Heart left ventricle (tissue), 16 donors: Measurements from ENCODE around the gene CTSG. TPM values are rescaled to one million over a fixed set of nuclear protein-coding genes. Genes with fewer than 3 reads are reported as not detected.
"Not testable (repeated sequence)": the region's sequence is repeated elsewhere in the genome, so short reads cannot be mapped to it uniquely, and the experiment has no call there.

Experiments used
- ATAC-seq, 4 donors: fragments of 200-7000 bp; cut with Tn5 transposase; one replicate each; pipeline ENCODE4 v1.9.1; 2020 to 2022; ENCODE audit warnings: moderate library complexity in 4 of 4, mild to moderate bottlenecking in 3 of 4, moderate number of reproducible peaks in 1 of 4
- DNase-seq, 5 donors: peaks; one replicate each; pipeline ENCODE4 v3.0.0-alpha.2; 2020
- H3K27ac ChIP-seq, 12 donors: fragments of 200-600 bp; sonication (generic) in 4 of 12; one replicate each; pipeline versions ENCODE4 v1.5.0 to v1.8.0; 2016 to 2022; ENCODE audit warnings: mild to moderate bottlenecking in 2 of 12
- H3K27me3 ChIP-seq, 9 donors: fragments of 200-600 bp; sonication (generic) in 2 of 9; one replicate each; pipeline versions ENCODE4 v1.5.1 to v1.8.0; 2016 to 2022; ENCODE audit warnings: mild to moderate bottlenecking in 3 of 9
- H3K36me3 ChIP-seq, 9 donors: fragments of 200-600 bp; sonication (generic) in 2 of 9; one replicate each; pipeline versions ENCODE4 v1.5.0 to v1.8.0; 2018 to 2022; ENCODE audit warnings: mild to moderate bottlenecking in 2 of 9
- H3K4me1 ChIP-seq, 12 donors: fragments of 200-600 bp; sonication (generic) in 4 of 12; one replicate each; pipeline versions ENCODE4 v1.5.0 to v1.8.0; 2016 to 2022; ENCODE audit warnings: mild to moderate bottlenecking in 3 of 12
- H3K4me3 ChIP-seq, 12 donors: fragments of 200-600 bp; sonication (generic) in 4 of 12; one replicate each; pipeline versions ENCODE4 v1.5.0 to v1.8.0; 2017 to 2022; ENCODE audit warnings: mild to moderate bottlenecking in 9 of 12, moderate library complexity in 4 of 12
- H3K9me3 ChIP-seq, 12 donors: fragments of 200-600 bp; sonication (generic) in 4 of 12; one replicate each; pipeline versions ENCODE4 v1.5.0 to v1.8.0; 2016 to 2022; ENCODE audit warnings: mild to moderate bottlenecking in 1 of 12
- CTCF ChIP-seq, 12 donors: fragments of 200-600 bp; sonication (generic) in 4 of 12; IDR thresholded peaks; one replicate each; pipeline versions ENCODE4 v1.5.0 to v1.8.0; 2018 to 2022; ENCODE audit warnings: antibody characterized with exemption in 12 of 12, mild to moderate bottlenecking in 5 of 12
- POLR2A ChIP-seq, 2 donors: fragments of 450-650 bp; IDR thresholded peaks; one replicate each; pipeline ENCODE4 v1.6.1; 2017; ENCODE audit warnings: antibody characterized with exemption in 2 of 2, mild to moderate bottlenecking in 2 of 2, moderate library complexity in 2 of 2
- WGBS, 4 donors: extraction: QIAGEN DNeasy Blood & Tissue Kit in 2 of 4; methylation state at CpG; one replicate each; pipeline versions ENCODE4 v1.1.5 to v1.1.7; 2013 to 2018; 5-methylcytosine and 5-hydroxymethylcytosine counted together
- intact Hi-C, 10 donors: fragments of 100-400 bp; cut with DNase I; formaldehyde crosslinking; loops; one replicate each; pipeline versions ENCODE4 v1.11.1 to v1.14.2; 2022
- polyA plus RNA-seq, 2 donors: library from polyadenylated mRNA; stranded (reverse); fragments of 200-250 nt; gene quantifications; one replicate each; pipeline ENCODE4 v1.2.3, GENCODE V29; 2013
- total RNA-seq, 9 donors: library from RNA; depleted of rRNA in 2 of 9; stranded (reverse); fragments of >200 nt in 2 of 9; fragmentation: NEBNext Ultra II Directional in 3 of 9; extraction: Animal tissue kit (Norgen Biotek cat#: 25700) in 3 of 9; gene quantifications; one replicate each; pipeline versions ENCODE4 v1.1.0 to v1.2.4, GENCODE V29; 2016 to 2023
- donor health status: ischemic (EF 13 %, LVEDD 7.1; RV severe dilation, severe dysfunction).
- donor health status: healthy with polysubstance abuse.
- donor health status: DM: no; HTN: yes; CAD: no.
- donor health status: DM: no; HTN: no; CAD: no.
- donor health status: ischemic (EF 25% LVEDD 6.9; RV normal size, moderate dysfunction).
- donor health status: ischemic (EF 25% LVEDD 5.7; RV mildly dilated, moderate dysfunction).
- donor health status: healthy.
- donor health status: DM: yes; HTN: yes; CAD: no.
- donor health status: ischemic (EF 35%, LVEDD 5.7; RV mildly dilated, moderate dysfunction).
- donor health status: nonischemic (EF 11% LVEDD 7.7; RV severe dilation, severe dysfunction).
- donor health status: DM: yes; HTN: yes; CAD: no.
- donor health status: PGD.
- donor health status: ischemic (EF 29% LVEDD 5.4; RV normal size, mild dysfunction).
- donor health status: nonischemic (EF 23%, LVEDD 6.1; RV moderate dilation, normal function).

CTSG gene
- total and polyA plus RNA-seq, 11 donors: 0.08 to 2.9 (median 0.73) TPM; not detected in 2

DNA sequence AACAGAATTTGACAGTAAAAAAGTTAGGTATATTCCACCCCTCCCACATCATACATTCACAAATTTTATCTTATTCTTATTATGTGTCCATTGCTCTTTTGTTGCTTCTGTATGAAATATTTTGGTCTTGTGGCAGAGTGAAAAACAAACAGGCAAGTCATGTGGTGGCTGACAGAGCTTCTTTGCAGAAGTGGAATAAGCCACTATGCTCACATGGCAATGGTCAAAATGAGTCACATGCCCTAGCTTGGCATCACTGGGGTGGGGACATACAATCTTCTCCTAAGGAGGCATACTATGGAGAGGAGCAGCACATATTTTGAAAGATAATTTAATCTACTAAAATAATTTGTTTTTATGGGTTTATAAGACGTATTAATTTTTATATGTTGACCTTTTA lies 40.3 kb downstream of the CTSG start:
- peaks cover 0 to 9% (median 0%) of the 10 kb centered on the region in 9 donors for H3K27me3 ChIP-seq
- intact Hi-C loops: no loop called here
- DNase-seq (no peak), ATAC-seq (no peak)
- TF ChIP-seq CTCF (IDR thresholded peaks at IDR 0.05) (no peak), POLR2A (IDR thresholded peaks at IDR 0.05) (no peak)
- no peaks in the 10 kb centered on the region for H3K4me1 ChIP-seq
- H3K9me3 ChIP-seq: no peaks in the 10 kb centered on the region
- no peaks in the 10 kb centered on the region for H3K36me3 ChIP-seq
- 35 to 46% (median 38%) methylated on average over 1 of the region's 1 CpG for WGBS, 4 donors
- H3K27ac ChIP-seq: no peak overlapping the region
- no peak overlapping the region for H3K4me3 ChIP-seq

- no peak for TF ChIP-seq CTCF (IDR thresholded peaks at IDR 0.05)
- TF ChIP-seq POLR2A (IDR thresholded peaks at IDR 0.05): no peak
- Histone ChIP-seq H3K36me3 (no peaks in the 10 kb centered on the region), H3K4me3 (no peak overlapping the region), H3K9me3 (no peaks in the 10 kb centered on the region), H3K27ac (no peak overlapping the region), H3K4me1 (no peaks in the 10 kb centered on the region), H3K27me3 (peaks cover 0 to 9% (median 0%) of the 10 kb centered on the region in 9 donors)
- intact Hi-C loops: no loop called here
- no peak for ATAC-seq
- WGBS, 4 donors: 70 to 86% (median 81%) methylated on average over 3 of the region's 3 CpGs
- DNase-seq: no peak
These were observed 41.8 kb downstream of the CTSG start for GRCh38 chr14:24534286-24534685.

GRCh38 chr14:24525877-24526620 lies 50.0 kb downstream of the CTSG start:
- 72 to 76% (median 73%) methylated on average over 14 to 15 of the region's 15 CpGs for WGBS, 4 donors
- H3K27ac ChIP-seq, ATAC-seq, intact Hi-C loops, H3K9me3 ChIP-seq, H3K27me3 ChIP-seq, H3K4me1 ChIP-seq, H3K36me3 ChIP-seq, DNase-seq, H3K4me3 ChIP-seq: not testable (repeated sequence)

Other genes with a start within 250 kb of the CTSG start
- 10 to 100 TPM; 20.7 to 47.5 (median 27.5) TPM for gene ADCY4, start 241.2 kb downstream of the CTSG start, total RNA-seq
- gene ADCY4, start 241.2 kb downstream of the CTSG start, polyA plus RNA-seq: 10 to 100 TPM; 21.9 to 40.4 TPM
- 10 to 100 TPM in 1 of 9 donors, 1 to 10 TPM in 6, under 1 TPM in 2; 0.75 to 10.5 (median 3.0) TPM for gene RIPK3, start 236.3 kb downstream of the CTSG start, total RNA-seq
- gene RIPK3, start 236.3 kb downstream of the CTSG start, polyA plus RNA-seq: 1 to 10 TPM; 4.0 to 4.4 TPM
- gene NFATC4, start 208.1 kb downstream of the CTSG start, total RNA-seq: 10 to 100 TPM in 7 of 9 donors, 1 to 10 TPM in 2; 6.5 to 19.1 (median 11.7) TPM
- gene NFATC4, start 208.1 kb downstream of the CTSG start, polyA plus RNA-seq: 10 to 100 TPM; 12.5 to 23.0 TPM
- gene NYNRIN, start 177.2 kb downstream of the CTSG start, total RNA-seq: 10 to 100 TPM in 1 of 9 donors, 1 to 10 TPM in 8; 3.7 to 10.0 (median 7.5) TPM
- gene NYNRIN, start 177.2 kb downstream of the CTSG start, polyA plus RNA-seq: 1 to 10 TPM; 3.6 to 6.7 TPM
- 1 to 10 TPM in 5 of 9 donors, under 1 TPM in 4; 0.38 to 4.9 (median 1.0) TPM for gene CBLN3, start 146.6 kb downstream of the CTSG start, total RNA-seq
- under 1 TPM; 0.72 to 0.80 TPM for gene CBLN3, start 146.6 kb downstream of the CTSG start, polyA plus RNA-seq
- 10 to 100 TPM; 16.9 to 33.4 (median 20.1) TPM for gene KHNYN, start 146.3 kb downstream of the CTSG start, total RNA-seq
- 10 to 100 TPM; 15.6 to 34.5 TPM for gene KHNYN, start 146.3 kb downstream of the CTSG start, polyA plus RNA-seq
- gene SDR39U1, start 133.5 kb downstream of the CTSG start, total RNA-seq: 10 to 100 TPM; 58.6 to 74.6 (median 60.5) TPM
- 100 to 1,000 TPM in 1 of 2 donors, 10 to 100 TPM in 1; 68.4 to 109 TPM for gene SDR39U1, start 133.5 kb downstream of the CTSG start, polyA plus RNA-seq
- 1 to 10 TPM in 1 of 9 donors, under 1 TPM in 3, not detected in 5; 0.31 to 2.2 (median 0.52) TPM for gene CMA1, start 68.0 kb downstream of the CTSG start, total RNA-seq
- gene CMA1, start 68.0 kb downstream of the CTSG start, polyA plus RNA-seq: under 1 TPM in 1 of 2 donors, not detected in 1; 0.19 TPM
- 1 to 10 TPM in 4 of 9 donors, not detected in 5; 1.2 to 5.9 (median 2.6) TPM for gene GZMH, start 33.4 kb upstream of the CTSG start, total RNA-seq
- under 1 TPM; 0.30 to 0.61 TPM for gene GZMH, start 33.4 kb upstream of the CTSG start, polyA plus RNA-seq
- gene GZMB, start 57.9 kb upstream of the CTSG start, total RNA-seq: 10 to 100 TPM in 1 of 9 donors, 1 to 10 TPM in 3, under 1 TPM in 3, not detected in 2; 0.49 to 18.8 (median 1.3) TPM
- 1 to 10 TPM in 1 of 2 donors, under 1 TPM in 1; 0.32 to 1.4 TPM for gene GZMB, start 57.9 kb upstream of the CTSG start, polyA plus RNA-seq